GM12891 (cell line): ENCODE measurements around the gene ABCA8.

Experiments
- PAX5 ChIP-seq: IDR thresholded peaks from 2 replicates; pipeline ENCODE4 v1.6.1; 2011; ENCODE audit warnings: low read length, moderate library complexity, mild to moderate bottlenecking; ENCODE audit not compliant: insufficient read depth, severe bottlenecking
- POLR2A ChIP-seq: IDR thresholded peaks from 2 replicates; pipeline ENCODE4 v1.6.1; 2011; ENCODE audit warnings: low read depth, low read length, control low read depth
- POLR2AphosphoS5 ChIP-seq: IDR thresholded peaks from 2 replicates; pipeline ENCODE4 v1.6.1; 2011; ENCODE audit warnings: low read depth, low read length, control low read depth
- POU2F2 ChIP-seq: IDR thresholded peaks from 2 replicates; pipeline ENCODE4 v1.6.1; 2011; ENCODE audit warnings: low read depth, mild to moderate bottlenecking, control low read depth, low read length, moderate library complexity
- SPI1 ChIP-seq: IDR thresholded peaks from 2 replicates; pipeline ENCODE4 v1.6.1; 2011; ENCODE audit warnings: low read depth, low read length, control low read depth
- TAF1 ChIP-seq: IDR thresholded peaks from 2 replicates; pipeline ENCODE4 v1.6.1; 2011; ENCODE audit warnings: low read depth, low read length, control low read depth

DNA sequence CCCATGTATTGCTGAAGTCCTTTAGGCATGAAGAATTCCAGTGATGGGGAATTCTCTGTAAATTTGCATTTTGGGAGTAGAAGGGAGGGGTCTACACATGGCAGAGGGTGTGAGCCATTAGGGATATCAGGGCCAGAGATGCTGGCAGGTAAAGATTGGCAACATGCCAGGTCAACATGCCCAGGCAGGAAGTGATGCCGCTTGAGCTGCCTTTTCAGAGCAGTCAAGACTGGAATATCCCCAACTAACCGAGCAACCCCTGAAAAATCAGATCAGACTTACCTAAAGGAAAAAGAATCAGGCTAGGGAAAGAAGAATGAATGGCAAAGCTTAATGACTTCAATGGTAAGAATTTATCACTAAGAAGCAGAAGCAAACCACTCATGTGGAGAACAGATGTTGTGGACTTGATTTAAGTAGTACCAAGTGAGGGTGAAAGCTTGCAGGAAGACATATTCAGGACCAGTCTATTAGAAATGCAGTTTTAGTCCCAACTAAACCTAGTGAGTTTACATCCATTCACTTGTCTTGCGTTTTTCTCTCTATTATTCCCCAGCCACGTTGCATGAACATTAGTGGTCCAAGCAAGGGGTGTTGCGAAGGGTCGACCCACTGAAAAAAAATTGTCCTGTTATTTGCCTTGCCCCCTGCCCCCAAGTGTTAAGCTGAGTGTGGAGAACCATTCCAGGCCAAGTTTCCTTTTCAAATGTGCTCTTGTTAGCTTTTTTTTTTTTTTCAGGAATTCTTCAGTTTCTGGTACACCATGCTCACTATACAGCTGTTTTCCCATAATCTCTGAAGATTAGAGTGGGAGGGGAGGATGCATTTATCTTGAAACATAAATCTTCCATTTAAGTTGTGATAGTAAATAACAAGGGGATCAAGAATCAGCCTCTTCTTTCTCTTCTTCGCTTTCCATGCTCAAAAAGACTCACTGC is 105.2 kb downstream of the ABCA8 start:
- no peak for TF ChIP-seq TAF1
- no peak for TF ChIP-seq POU2F2
- no peak for TF ChIP-seq POLR2A
- TF ChIP-seq SPI1, result no peak
- TF ChIP-seq POLR2AphosphoS5, result no peak
- no peak for TF ChIP-seq PAX5
